Mammary epithelial cell (primary cell): Measurements from ENCODE around the gene CXXC1.
"Not testable (repeated sequence)": the region's sequence is repeated elsewhere in the genome, so short reads cannot be mapped to it uniquely, and the experiment has no call there.

Experiments
- CTCF ChIP-seq, 2 donors: IDR thresholded peaks in 1 of 2; conservative IDR thresholded peaks in 1 of 2; 2 replicates each; pipeline ENCODE4 v1.5.1; 2011 to 2012; ENCODE audit warnings: inconsistent platforms in 2 of 2, low read length in 2 of 2, mild to moderate bottlenecking in 2 of 2, control low read depth in 1 of 2, low read depth in 1 of 2; ENCODE audit not compliant: insufficient read depth in 1 of 2; ENCODE audit errors: extremely low read depth in 1 of 2
- EZH2 ChIP-seq: IDR thresholded peaks from 2 replicates; pipeline ENCODE4 v1.6.1; 2012; ENCODE audit warnings: low read length, inconsistent platforms, borderline replicate concordance

DNA sequence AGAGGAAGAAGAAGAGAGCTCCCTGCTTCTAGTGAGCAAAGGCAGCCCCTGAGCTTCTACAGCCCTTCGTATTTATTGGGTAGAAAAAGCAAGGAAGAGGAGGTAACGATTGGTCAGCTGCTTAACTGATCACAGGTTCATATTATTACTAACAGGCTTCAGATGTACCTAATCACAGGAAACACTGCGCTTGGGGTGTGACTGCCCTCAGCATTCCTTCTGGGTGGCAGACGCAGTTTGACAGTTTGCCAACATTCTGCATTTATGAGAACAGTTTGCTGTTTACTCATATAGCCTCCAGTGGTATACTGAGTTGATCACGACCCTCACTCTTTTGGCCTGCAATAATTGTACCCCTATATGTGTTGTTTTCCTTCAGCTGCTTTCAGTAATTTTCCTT, 21.4 kb upstream of the CXXC1 start:
- TF ChIP-seq CTCF (conservative IDR thresholded peaks at IDR 0.05 in 1 of 2, IDR thresholded peaks at IDR 0.05 in 1 of 2; ENCODE audit: extremely low read depth in 1 of 2, insufficient read depth in 1 of 2, low read depth in 1 of 2, low read length in 2 of 2); EZH2: not testable (repeated sequence)
